Measurements from ENCODE around the gene ZNF782. TPM values are rescaled to one million over a fixed set of nuclear protein-coding genes. Genes with fewer than 3 reads are reported as not detected.
A peak's percentile ranks its signal among the peaks of the same experiment; 100 is the strongest.
"Not testable (repeated sequence)": the region's sequence is repeated elsewhere in the genome, so short reads cannot be mapped to it uniquely, and the experiment has no call there.

Gene ZNF782
- 1.8 TPM for polyA plus RNA-seq

DNA sequence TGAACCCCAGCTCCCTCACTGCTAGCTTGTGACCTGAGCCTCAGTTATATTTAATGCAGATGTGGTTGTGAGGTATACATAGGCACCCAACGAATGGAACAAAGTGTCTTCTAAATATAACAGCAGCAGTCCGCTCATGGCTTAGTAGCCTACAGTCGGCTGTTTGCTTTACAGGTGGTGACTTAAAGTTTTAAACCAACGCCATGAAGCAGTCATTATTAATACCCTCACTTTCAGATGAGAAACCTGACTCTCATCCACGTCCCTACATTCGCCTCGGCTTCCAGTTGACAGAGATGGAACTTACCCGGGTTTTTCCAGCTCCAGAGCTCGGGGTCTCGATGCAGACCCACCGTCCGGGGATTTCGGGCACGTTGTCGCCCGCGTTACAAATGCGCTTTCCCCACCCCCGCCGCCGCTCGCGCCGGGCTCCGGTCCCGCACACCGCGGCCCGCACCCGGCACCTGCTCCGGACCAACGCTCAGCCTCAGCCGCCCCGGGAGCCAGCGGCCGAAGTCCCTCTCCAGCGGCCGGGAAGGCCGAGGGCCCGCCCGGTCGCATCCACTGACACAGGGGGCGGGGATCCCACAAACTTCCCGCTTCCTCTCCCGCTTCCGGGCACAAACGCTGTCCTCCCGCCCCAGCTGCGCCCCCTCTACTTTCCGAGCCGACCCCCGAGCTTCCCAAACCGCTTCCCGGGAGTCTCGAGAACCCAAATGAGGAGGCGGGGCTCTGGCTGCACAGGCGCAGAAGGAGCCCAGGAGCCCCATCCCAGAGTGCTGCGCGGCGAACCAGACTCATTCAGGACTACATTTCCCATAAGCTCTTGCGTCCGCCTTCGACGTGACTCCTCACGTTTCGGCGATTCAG, at the start of gene ZNF782:
ZNF782 (minus strand) TSS at position 734 of the 870 bp plus-strand sequence. CDS start 2,553 bp downstream, outside the sequence.
- peak within 1 kb of the TSS; percentile 99 to 100 (median 100) for H3K4me3 Mint-ChIP-seq
- peaks cover 2% of the 10 kb centered on the region for H3K27me3 Mint-ChIP-seq
- peaks cover 3% of the 10 kb centered on the region for H3K36me3 Mint-ChIP-seq
- no peaks in the 10 kb centered on the region for H3K9me3 Mint-ChIP-seq
- peak within 1 kb of the TSS; percentile 84 to 100 (median 93) for H3K27ac Mint-ChIP-seq
- H3K4me1 Mint-ChIP-seq = peaks cover 24 to 35% (median 27%) of the 10 kb centered on the region in 3 donors

DNA sequence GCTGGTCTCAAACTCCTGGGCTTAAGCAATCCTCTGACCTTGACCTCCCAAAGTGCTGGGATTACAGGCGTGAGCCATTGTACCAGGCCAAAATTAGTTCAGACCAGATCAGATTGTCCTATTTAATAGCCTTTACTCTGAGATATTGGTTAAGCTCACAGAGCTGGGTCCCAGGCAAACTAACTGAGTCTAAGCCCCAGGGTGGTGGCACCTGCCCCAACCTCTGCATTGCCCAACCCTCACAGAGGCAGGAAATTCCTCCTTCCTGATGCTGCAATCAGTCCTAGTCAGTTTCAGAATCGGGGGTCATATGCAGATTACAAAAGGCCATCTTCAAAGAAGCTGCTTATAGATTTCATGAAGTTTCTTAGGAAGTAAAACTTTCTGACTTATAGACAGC, 45.7 kb upstream of the ZNF782 start:
- H3K36me3 Mint-ChIP-seq = peaks cover 13% of the 10 kb centered on the region
- not testable (repeated sequence) for H3K27ac Mint-ChIP-seq, H3K27me3 Mint-ChIP-seq, H3K4me1 Mint-ChIP-seq, H3K4me3 Mint-ChIP-seq, H3K9me3 Mint-ChIP-seq

GRCh38 chr9:96892131-96892530, 37.8 kb upstream of the ZNF782 start:
- H3K27me3 Mint-ChIP-seq = no peaks in the 10 kb centered on the region
- peaks cover 16% of the 10 kb centered on the region for H3K36me3 Mint-ChIP-seq
- H3K9me3 Mint-ChIP-seq = peaks cover 1 to 4% (median 2%) of the 10 kb centered on the region in 3 donors
- no peaks in the 10 kb centered on the region for H3K4me1 Mint-ChIP-seq
- H3K4me3 Mint-ChIP-seq = no peak overlapping the region
- no peak overlapping the region for H3K27ac Mint-ChIP-seq

DNA sequence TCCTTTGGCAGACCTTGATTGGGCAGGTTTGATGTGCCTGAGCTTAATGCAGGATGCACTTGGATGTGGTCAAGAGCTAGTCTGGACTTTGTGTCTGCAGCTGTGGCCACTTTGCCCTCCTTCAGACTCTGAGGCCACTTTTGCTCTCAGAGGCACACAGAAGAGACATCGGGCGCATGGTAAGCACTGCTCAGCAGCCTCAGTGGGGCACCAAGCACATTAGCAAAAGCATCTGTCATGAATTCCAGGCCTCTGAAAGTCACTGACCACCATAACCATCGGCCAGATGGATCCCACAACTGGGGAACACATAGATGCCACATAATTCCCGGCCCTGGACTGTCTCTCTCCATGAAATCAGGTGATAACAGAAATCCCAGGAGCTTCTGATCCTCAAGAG, 34.3 kb upstream of the ZNF782 start:
- peaks cover 11% of the 10 kb centered on the region for H3K36me3 Mint-ChIP-seq
- no peak overlapping the region for H3K27ac Mint-ChIP-seq
- no peak overlapping the region for H3K4me3 Mint-ChIP-seq
- peaks cover 0 to 5% (median 0%) of the 10 kb centered on the region in 3 donors for H3K9me3 Mint-ChIP-seq
- peaks cover 0 to 2% (median 0%) of the 10 kb centered on the region in 3 donors for H3K4me1 Mint-ChIP-seq
- no peaks in the 10 kb centered on the region for H3K27me3 Mint-ChIP-seq

- H3K27me3 Mint-ChIP-seq = no peaks in the 10 kb centered on the region
- H3K27ac Mint-ChIP-seq = no peak overlapping the region
- peaks cover 0 to 5% (median 0%) of the 10 kb centered on the region in 3 donors for H3K9me3 Mint-ChIP-seq
- H3K4me3 Mint-ChIP-seq = no peak overlapping the region
- peaks cover 12% of the 10 kb centered on the region for H3K36me3 Mint-ChIP-seq
- peaks cover 0 to 2% (median 2%) of the 10 kb centered on the region in 3 donors for H3K4me1 Mint-ChIP-seq
Observed at GRCh38 chr9:96885424-96885823, 31.1 kb upstream of the ZNF782 start.

DNA sequence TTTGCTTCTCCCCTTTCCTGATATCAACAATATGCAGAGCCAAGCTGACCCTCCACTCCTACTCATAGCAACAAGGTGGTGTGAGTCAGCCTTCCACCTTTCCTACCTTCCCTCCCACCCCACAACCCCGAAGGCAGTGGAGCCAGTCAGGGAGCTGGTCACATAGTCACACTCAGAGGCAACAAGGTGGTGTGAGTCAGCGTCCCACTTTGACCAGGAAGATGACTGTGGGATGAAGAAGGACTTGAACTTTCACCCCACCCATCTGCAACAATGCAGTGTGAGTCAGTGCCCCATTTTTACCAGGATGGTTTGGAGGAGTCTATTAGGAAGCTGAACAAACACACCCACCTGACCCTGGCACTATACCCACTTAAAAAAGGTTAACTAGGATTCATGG, 30.1 kb upstream of the ZNF782 start:
- peaks cover 0 to 2% (median 2%) of the 10 kb centered on the region in 3 donors for H3K4me1 Mint-ChIP-seq
- H3K36me3 Mint-ChIP-seq = peaks cover 9% of the 10 kb centered on the region
- H3K27me3 Mint-ChIP-seq = peaks cover under 1% of the 10 kb centered on the region
- peaks cover 0 to 5% (median 0%) of the 10 kb centered on the region in 3 donors for H3K9me3 Mint-ChIP-seq
- no peak overlapping the region for H3K4me3 Mint-ChIP-seq
- H3K27ac Mint-ChIP-seq = no peak overlapping the region

- Mint-ChIP-seq H3K4me3 (no peak overlapping the region), H3K27me3 (peaks cover 5% of the 10 kb centered on the region), H3K27ac (no peak overlapping the region)
Observed at GRCh38 chr9:96883922-96884321, 29.6 kb upstream of the ZNF782 start.

DNA sequence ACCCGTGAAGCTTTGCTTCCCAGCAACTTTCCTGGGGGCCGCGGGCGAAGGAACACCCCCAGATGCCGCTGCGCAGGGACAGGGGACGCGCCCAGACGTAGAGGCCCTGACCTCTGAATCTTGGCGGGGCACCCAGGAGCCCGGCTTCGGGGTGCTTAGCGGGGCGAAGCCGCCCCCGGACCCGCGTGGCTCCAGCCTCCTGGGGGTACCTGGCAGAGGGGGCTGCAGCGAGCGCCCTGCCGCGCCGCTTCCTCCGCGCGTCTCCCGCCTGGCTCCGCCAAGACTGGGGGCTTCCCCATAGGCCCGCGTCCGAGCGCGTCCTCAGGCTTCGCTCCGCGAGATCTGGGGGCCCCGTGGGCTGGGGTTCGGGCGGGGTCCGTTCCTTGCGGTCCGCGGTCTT, 23.0 kb upstream of the ZNF782 start:
- Mint-ChIP-seq H3K4me1 (peaks cover 23 to 32% (median 28%) of the 10 kb centered on the region in 3 donors), H3K9me3 (no peaks in the 10 kb centered on the region), H3K36me3 (peaks cover 4% of the 10 kb centered on the region), H3K4me3 (peak overlapping the region in 1 of 4 donors; percentile 20), H3K27ac (no peak overlapping the region), H3K27me3 (peaks cover 45% of the 10 kb centered on the region)

More at GRCh38 chr9:96883922-96884321, 29.6 kb upstream of the ZNF782 start:
- Mint-ChIP-seq H3K36me3 (peaks cover 9% of the 10 kb centered on the region), H3K4me1 (peaks cover 0 to 2% (median 2%) of the 10 kb centered on the region in 3 donors), H3K9me3 (peaks cover 0 to 5% (median 0%) of the 10 kb centered on the region in 3 donors)

- Mint-ChIP-seq H3K27me3 (peaks cover 45% of the 10 kb centered on the region), H3K4me3 (peak overlapping the region; percentile 82 to 94 (median 89)), H3K27ac (peak overlapping the region; percentile 30 to 55 (median 31)), H3K4me1 (peaks cover 23 to 32% (median 28%) of the 10 kb centered on the region in 3 donors), H3K9me3 (no peaks in the 10 kb centered on the region), H3K36me3 (peaks cover 2% of the 10 kb centered on the region)
Observed at GRCh38 chr9:96875461-96876142, 21.3 kb upstream of the ZNF782 start.

DNA sequence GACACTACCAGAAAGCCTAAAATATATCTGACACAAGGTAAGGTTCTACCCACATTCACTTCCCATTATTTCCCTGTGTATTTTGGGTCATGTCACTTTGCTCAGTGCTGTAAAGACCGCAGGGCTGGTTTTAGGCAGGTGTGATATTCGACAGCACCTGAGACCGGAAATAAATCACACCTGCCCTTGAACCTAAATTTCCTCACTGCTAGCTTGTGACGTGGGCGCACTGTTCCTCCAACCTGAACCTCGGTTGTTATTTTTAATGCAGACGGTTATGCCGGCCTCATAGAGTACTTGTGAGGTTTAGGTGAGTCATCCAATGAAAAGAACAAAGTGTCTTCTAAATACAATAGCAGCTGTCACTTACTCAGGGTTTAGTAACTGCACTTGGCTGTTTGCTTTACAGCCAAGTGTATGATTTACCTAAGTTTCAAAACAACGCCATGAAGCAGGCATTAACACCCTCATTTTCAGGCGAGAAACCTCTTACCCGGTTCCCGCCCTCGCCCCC, 20.7 kb upstream of the ZNF782 start:
- peaks cover 2% of the 10 kb centered on the region for H3K36me3 Mint-ChIP-seq
- peaks cover 23 to 32% (median 28%) of the 10 kb centered on the region in 3 donors for H3K4me1 Mint-ChIP-seq
- peaks cover 45% of the 10 kb centered on the region for H3K27me3 Mint-ChIP-seq

GRCh38 chr9:96874201-96874785, 20.0 kb upstream of the ZNF782 start:
- H3K4me3 Mint-ChIP-seq = peak overlapping the region in 2 of 4 donors; percentile 93 to 94
- H3K27me3 Mint-ChIP-seq = peaks cover 43% of the 10 kb centered on the region

More for the DNA sequence above, 20.7 kb upstream of the ZNF782 start:
- H3K4me3 Mint-ChIP-seq = peak overlapping the region; percentile 82 to 94 (median 89)
- H3K9me3 Mint-ChIP-seq = no peaks in the 10 kb centered on the region
- H3K27ac Mint-ChIP-seq = peak overlapping the region in 2 of 3 donors; percentile 30 to 31

DNA sequence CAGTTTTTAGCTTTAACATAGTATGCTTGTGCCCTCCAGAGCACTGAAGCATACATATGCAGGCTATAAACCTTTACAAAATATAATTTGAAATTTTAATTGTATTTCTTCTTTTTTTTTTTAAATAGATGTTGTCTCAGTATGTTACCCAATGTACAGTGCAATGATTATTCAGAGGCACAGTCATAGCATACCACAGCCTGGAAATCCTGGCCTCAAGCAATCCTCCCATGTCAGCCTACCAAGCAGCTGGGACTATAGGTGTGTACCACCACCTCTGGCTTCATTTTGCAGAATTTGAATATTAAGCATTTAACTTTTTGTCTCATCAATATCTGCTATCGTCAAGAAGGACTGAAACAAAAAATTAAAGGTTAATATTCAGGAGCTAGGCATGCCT, 16.9 kb upstream of the ZNF782 start:
- Mint-ChIP-seq H3K4me1 (peaks cover 23 to 30% (median 28%) of the 10 kb centered on the region in 3 donors), H3K27ac (no peak overlapping the region), H3K9me3 (no peaks in the 10 kb centered on the region), H3K27me3 (peaks cover 33% of the 10 kb centered on the region), H3K36me3 (no peaks in the 10 kb centered on the region), H3K4me3 (no peak overlapping the region)

More at GRCh38 chr9:96874201-96874785, 20.0 kb upstream of the ZNF782 start:
- Mint-ChIP-seq H3K36me3 (no peaks in the 10 kb centered on the region), H3K27ac (peak overlapping the region in 1 of 3 donors; percentile 14), H3K9me3 (no peaks in the 10 kb centered on the region), H3K4me1 (peaks cover 23 to 32% (median 28%) of the 10 kb centered on the region in 3 donors)

DNA sequence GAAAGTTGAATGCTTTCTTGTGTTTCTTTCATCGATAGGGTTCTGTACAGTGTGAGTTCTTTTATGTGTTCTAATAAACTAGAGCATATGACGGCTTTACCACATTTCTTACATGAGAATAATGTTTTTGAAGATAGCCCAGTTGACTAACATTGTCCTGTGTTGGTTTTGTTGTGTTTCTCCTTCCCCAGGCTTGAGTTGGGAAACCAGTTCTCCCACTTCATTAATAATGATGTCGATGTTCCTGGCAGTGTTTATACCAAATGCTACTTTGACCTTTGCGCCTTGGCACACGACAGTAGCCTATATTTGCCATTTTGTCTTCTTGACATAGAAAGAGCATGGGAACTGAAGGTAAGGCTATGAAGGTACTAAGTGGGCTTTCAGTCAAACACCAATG, 14.4 kb upstream of the ZNF782 start:
- Mint-ChIP-seq H3K36me3 (peaks cover 6% of the 10 kb centered on the region), H3K27ac (no peak overlapping the region), H3K27me3 (peaks cover 10% of the 10 kb centered on the region), H3K9me3 (peaks cover 0 to 11% (median 6%) of the 10 kb centered on the region in 3 donors), H3K4me3 (no peak overlapping the region), H3K4me1 (peaks cover 2 to 8% (median 7%) of the 10 kb centered on the region in 3 donors)

DNA sequence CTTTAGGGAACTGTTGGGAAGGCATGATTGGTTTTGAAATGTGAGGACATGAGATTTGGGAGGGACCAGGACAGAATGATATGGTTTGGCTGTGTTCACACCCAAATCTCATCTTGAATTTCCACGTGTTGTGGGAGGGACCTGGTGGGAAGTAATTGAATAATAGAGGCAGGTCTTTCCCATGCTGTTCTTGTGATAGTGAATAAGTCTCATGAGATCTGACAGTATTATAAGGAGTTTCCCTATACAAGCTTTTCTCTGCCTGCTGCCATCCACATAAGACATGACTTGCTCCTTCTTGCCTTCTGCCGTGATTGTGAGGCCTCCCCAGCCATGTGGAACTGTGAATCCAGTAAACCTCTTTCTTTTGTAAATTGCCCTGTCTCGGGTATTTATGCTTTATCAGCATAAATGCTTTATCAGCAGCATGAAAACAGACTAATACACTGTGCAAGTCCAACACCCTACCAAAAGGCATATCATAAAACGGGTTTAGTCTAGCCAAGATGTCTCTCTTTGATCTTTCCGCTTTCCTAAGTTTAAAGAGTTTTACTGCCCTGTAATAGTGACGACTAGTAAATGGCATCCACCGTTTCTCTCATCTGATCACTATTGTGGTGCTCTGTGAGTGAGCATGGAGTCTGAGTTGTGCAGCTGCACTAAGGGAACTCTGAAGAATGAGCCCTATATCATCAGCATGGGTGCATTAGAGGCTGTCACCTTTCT, 12.9 kb upstream of the ZNF782 start:
- Mint-ChIP-seq H3K9me3 (peaks cover 0 to 11% (median 6%) of the 10 kb centered on the region in 3 donors), H3K27me3 (no peaks in the 10 kb centered on the region), H3K4me1 (no peaks in the 10 kb centered on the region), H3K4me3 (no peak overlapping the region), H3K36me3 (peaks cover 6% of the 10 kb centered on the region), H3K27ac (no peak overlapping the region)

All from IgD-negative memory B cell (primary cell).